A673 (cell line): ENCODE results near the gene XRCC4.

Source experiments
- CTCF ChIP-seq: fragments of 300-800, 200-600 bp; sonication (generic); conservative IDR thresholded peaks from 2 replicates; pipeline ENCODE4 v1.5.1; 2017; ENCODE audit warnings: low read depth, mild to moderate bottlenecking, antibody characterized with exemption, low read length, moderate library complexity, mixed read lengths
- EZH2 ChIP-seq: fragments of 200-600 bp; sonication (generic); IDR thresholded peaks from 2 replicates; pipeline ENCODE4 v1.6.1; 2017; ENCODE audit warnings: borderline replicate concordance, low read depth, mild to moderate bottlenecking, mixed read lengths, antibody characterized with exemption, low read length; ENCODE audit not compliant: poor library complexity, severe bottlenecking

GRCh38 chr5:83253720-83254119, 176.4 kb downstream of the XRCC4 start:
- TF ChIP-seq CTCF (no peak), EZH2 (no peak)
